HG03457 (cell line): ENCODE data around the gene PMAIP1.

Experiments
- ATAC-seq: cut with Tn5 transposase; IDR thresholded peaks from one replicate; pipeline ENCODE4 v1.9.1; 2021; ENCODE audit warnings: moderate number of reproducible peaks; ENCODE audit not compliant: unreplicated experiment

Gene PMAIP1

GRCh38 chr18:59951591-59951990, 51.8 kb downstream of the PMAIP1 start:
- no peak for ATAC-seq

GRCh38 chr18:59952283-59953007, 52.6 kb downstream of the PMAIP1 start:
- no peak for ATAC-seq
